RWPE2 (cell line): ENCODE measurements around the gene EP400.

ENCODE experiments used
- ATAC-seq: fragments of 200-7000 bp; cut with Tn5 transposase; 3 replicates; pipeline ENCODE4 v1.9.1; 2021; ENCODE audit warnings: low read depth
- DNase-seq: peaks from one replicate; pipeline ENCODE4 v3.0.0-alpha.2; 2020; ENCODE audit warnings: low spot score
- H3K27ac ChIP-seq: fragments of 450-650 bp; 2 replicates; pipeline ENCODE4 v1.5.1; 2017; ENCODE audit warnings: mild to moderate bottlenecking; ENCODE audit not compliant: poor library complexity, severe bottlenecking
- H3K27me3 ChIP-seq: fragments of 250-450 bp; sonication (Bioruptor Pico); 2 replicates; pipeline ENCODE4 v1.5.1; 2021; ENCODE audit warnings: mild to moderate bottlenecking, moderate library complexity; ENCODE audit not compliant: insufficient read depth, poor library complexity, severe bottlenecking
- H3K36me3 ChIP-seq: fragments of 250-450 bp; sonication (Bioruptor Pico); 2 replicates; pipeline ENCODE4 v1.5.1; 2020; ENCODE audit warnings: low read depth, mild to moderate bottlenecking, moderate library complexity
- H3K4me1 ChIP-seq: fragments of 250-450 bp; sonication (Bioruptor Pico); 2 replicates; pipeline ENCODE4 v1.5.1; 2021; ENCODE audit warnings: mild to moderate bottlenecking, moderate library complexity; ENCODE audit not compliant: insufficient read depth, poor library complexity, severe bottlenecking
- H3K4me3 ChIP-seq: fragments of 250-450 bp; sonication (Bioruptor Pico); 2 replicates; pipeline ENCODE4 v1.5.1; 2021; ENCODE audit warnings: mild to moderate bottlenecking, moderate library complexity; ENCODE audit not compliant: severe bottlenecking
- H3K9me3 ChIP-seq: fragments of 250-450 bp; sonication (Bioruptor Pico); 2 replicates; pipeline ENCODE4 v1.5.1; 2021; ENCODE audit warnings: mild to moderate bottlenecking, moderate library complexity; ENCODE audit not compliant: severe bottlenecking
- CTCF ChIP-seq: fragments of 450-650 bp; IDR thresholded peaks from one replicate; pipeline ENCODE4 v1.5.1; 2017; ENCODE audit warnings: mild to moderate bottlenecking, moderate library complexity; ENCODE audit not compliant: poor library complexity, severe bottlenecking

EP400 gene

GRCh38 chr12:131979606-131980005 is 29.9 kb downstream of the EP400 start:
- no peak for TF ChIP-seq CTCF
- Histone ChIP-seq H3K4me1 (no peaks in the 10 kb centered on the region), H3K4me3 (no peak overlapping the region), H3K27me3 (no peaks in the 10 kb centered on the region), H3K9me3 (no peaks in the 10 kb centered on the region), H3K36me3 (peaks cover 43% of the 10 kb centered on the region), H3K27ac (no peak overlapping the region)
- no peak for ATAC-seq
- no peak for DNase-seq

- Histone ChIP-seq H3K4me1 (no peaks in the 10 kb centered on the region), H3K27ac (no peak overlapping the region), H3K9me3 (no peaks in the 10 kb centered on the region), H3K36me3 (peaks cover 47% of the 10 kb centered on the region), H3K4me3 (no peak overlapping the region), H3K27me3 (no peaks in the 10 kb centered on the region)
- DNase-seq (no peak), ATAC-seq (peak; percentile 40; the same call in 1 of the 3 replicates)
- peak; percentile 28 for TF ChIP-seq CTCF
Observed at GRCh38 chr12:131980263-131980662, 30.5 kb downstream of the EP400 start.

GRCh38 chr12:131981388-131981787 is 31.6 kb downstream of the EP400 start:
- H3K9me3 ChIP-seq = no peaks in the 10 kb centered on the region
- H3K27me3 ChIP-seq = no peaks in the 10 kb centered on the region
- H3K36me3 ChIP-seq = peaks cover 56% of the 10 kb centered on the region
- DNase-seq = no peak
- no peak overlapping the region for H3K27ac ChIP-seq
- no peak for TF ChIP-seq CTCF
- H3K4me1 ChIP-seq = no peaks in the 10 kb centered on the region
- no peak overlapping the region for H3K4me3 ChIP-seq
- no peak for ATAC-seq

- no peaks in the 10 kb centered on the region for H3K27me3 ChIP-seq
- no peak overlapping the region for H3K4me3 ChIP-seq
- H3K27ac ChIP-seq = no peak overlapping the region
- DNase-seq = no peak
- ATAC-seq = no peak
- H3K4me1 ChIP-seq = no peaks in the 10 kb centered on the region
- H3K9me3 ChIP-seq = no peaks in the 10 kb centered on the region
- H3K36me3 ChIP-seq = peaks cover 61% of the 10 kb centered on the region
- TF ChIP-seq CTCF = no peak
Observed at GRCh38 chr12:131982041-131982440, 32.3 kb downstream of the EP400 start.

DNA sequence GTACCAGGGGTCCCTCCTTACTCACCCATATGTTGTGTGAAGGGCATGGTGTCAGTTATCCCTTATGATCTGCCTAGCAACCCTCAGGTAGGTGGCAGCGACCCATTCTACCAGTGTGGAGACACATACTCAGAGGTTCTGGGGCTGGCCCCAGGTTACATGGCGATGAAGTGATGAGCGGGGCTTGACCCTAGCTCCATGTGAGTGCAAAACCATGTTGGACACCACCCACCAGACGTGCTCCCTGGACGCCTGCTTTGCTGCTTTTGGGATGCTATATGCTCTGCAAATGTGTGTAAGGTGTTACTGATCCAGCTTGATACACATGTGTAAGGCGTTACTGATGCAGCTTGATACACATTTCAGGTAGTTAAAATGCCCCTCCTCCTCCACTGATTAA is 33.3 kb downstream of the EP400 start:
- H3K4me3 ChIP-seq = no peak overlapping the region
- no peaks in the 10 kb centered on the region for H3K4me1 ChIP-seq
- TF ChIP-seq CTCF = no peak
- no peaks in the 10 kb centered on the region for H3K27me3 ChIP-seq
- H3K36me3 ChIP-seq = peaks cover 68% of the 10 kb centered on the region
- ATAC-seq (no peak), DNase-seq (no peak)
- no peaks in the 10 kb centered on the region for H3K9me3 ChIP-seq
- no peak overlapping the region for H3K27ac ChIP-seq
